Fibroblast of skin of right quadriceps (primary cell): ENCODE measurements around the gene MYO5B.

Source experiments
- DNase-seq: peaks from one replicate; pipeline ENCODE4 v3.0.0-alpha.2; 2013

The MYO5B gene

GRCh38 chr18:49874238-49874637 is 320.7 kb downstream of the MYO5B start:
- no peak for DNase-seq

DNA sequence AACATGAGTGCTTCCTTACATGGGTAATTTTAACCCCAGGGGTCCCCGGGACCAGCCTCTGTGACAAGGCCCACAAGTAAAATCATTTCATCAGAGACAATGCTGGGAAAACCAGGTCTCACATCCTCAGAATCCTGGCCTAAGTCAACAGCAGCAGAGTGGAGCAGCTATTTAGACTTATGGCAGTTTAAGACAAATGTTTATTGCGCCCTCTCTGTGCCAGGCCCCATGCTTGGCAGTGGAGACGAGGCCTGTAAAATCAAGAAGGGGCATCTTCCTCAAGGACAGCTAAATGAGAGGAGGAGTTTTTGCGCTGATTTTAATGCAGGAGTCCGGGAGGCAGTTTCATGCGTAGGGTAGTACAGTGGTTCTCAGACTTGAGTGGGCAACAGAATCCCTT is 325.6 kb downstream of the MYO5B start:
- DNase-seq, result no peak

GRCh38 chr18:49866680-49867079 is 328.3 kb downstream of the MYO5B start:
- no peak for DNase-seq

GRCh38 chr18:49865401-49865800 is 329.5 kb downstream of the MYO5B start:
- no peak for DNase-seq

DNA sequence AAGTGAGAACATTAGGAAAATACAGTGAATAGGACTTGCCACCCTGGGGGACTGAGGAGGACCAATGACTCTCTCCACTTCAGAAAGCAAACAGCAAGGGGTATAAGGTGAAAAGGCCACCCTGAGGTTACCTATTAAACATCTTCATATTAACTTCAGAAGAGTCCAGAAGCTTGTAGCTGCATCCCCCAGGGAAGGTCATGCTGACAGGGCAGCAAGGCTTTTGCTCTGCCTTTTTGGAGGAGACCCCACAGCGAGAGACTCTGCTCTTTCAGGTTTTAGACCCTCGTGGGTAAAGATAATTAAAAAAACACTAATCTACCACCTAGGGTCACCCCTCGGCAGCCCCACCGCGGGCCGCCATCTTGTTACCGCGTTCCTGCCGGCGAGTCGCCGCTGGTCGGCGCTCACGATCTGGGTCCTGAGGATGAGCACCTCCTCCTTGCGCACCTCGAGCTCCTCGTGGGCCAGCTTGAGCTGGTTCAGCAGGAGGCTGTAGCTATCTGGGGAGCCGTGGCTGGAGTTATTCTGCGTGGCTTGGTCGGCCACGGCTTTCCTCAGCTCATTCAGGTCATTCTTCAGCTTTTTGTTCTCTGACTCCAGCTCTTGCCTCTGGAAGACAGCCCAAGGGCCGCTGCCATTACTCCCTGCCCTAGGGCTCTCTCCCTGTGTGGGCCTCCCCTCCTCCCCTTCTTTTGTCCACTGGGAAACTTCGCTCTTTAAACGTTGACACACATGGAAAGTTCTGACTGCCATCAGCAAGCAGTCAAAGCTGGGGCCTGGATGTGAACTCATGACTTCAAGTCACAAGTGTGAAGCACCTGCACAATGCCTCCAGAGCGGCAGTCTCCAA is 331.0 kb downstream of the MYO5B start:
- DNase-seq, result no peak

DNA sequence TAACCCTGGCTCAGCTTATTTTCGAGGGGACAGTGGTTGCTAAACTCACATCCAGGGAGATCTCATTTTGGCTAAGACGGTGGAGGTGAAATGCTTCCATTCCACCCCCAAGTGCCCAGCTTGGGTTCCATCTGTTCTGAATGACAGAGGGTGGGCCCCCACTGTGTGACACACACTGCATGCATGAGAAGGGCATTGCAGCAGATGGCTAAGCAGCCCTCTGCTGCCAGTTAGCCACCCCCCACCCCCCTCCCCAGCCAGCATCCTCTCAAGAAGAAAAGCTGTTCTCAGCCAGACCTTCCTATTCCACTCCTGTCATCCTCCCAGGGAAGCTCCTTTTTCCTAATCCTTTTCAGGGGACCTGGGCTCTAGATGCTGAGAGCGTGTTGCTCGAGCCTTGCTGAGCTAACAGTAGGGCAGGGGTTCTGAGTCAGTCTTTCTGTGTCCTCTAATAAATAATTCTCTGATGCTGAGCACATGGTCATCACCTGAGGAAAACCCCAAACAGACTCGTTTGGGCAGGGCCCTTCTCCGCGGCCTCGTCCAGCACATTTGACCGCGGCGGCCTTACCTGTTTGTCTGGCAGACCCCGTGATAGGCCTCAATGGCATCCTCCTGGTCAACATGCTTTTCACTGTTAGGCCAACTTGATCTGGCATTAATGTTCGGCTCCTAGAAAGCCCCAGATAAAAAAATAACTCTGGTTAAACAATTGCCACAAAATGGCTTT is 332.1 kb downstream of the MYO5B start:
- no peak for DNase-seq

DNA sequence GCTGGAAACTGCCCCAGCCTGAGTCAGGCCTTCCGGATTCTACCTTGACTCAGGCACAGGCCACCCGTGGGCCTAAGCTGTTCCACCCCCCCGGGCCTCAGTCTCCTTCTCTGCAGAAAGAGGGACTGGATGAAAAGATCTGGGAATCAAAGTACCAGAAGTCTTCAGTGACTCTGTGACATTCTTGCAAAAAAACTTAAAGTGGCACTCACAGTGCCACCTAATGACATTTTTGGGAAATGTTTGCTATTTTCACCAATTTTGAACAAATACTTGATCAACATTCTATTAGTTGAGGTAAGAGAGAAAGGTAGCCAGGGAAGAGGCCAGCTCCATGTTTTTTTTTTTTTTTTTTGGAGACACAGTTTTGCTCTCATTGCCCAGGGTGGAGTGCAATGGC is 333.3 kb downstream of the MYO5B start:
- DNase-seq, result no peak

DNA sequence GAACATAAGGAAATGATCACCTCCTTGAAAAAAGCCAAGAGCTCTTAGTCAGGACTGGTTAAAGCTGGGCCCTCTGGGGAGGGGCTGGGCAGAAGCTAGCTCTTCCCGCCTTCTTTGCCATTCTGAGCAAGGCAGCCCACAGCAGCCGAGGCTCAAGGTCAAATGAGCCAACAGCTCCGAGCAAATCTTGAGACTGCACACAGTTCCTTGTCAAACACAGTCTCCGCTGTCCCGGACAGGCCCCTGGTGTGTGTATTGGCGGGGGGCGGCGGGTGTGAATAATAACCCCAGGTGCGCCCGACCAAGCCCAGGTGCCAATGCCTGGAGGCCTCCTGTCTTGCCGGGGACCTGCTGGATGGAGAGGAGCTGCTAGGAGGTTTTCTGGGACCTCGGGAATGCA is 335.2 kb downstream of the MYO5B start:
- no peak for DNase-seq

DNA sequence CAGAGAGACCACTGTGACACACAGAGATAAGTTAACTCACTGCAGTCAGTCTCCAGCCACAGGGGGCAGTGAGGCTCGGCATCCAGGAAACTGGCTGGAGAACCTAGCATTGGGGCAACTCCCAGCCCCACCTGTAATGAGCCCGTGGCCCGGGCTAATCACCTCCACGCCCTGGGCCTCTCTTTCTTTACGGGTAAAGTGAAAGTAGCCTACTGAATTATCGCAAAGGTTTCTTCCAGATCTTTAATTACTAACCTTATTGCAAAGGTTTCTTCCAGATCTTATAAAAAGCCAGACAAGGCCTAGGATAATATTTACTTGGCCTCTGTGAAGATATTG is 336.0 kb downstream of the MYO5B start:
- DNase-seq, result no peak

DNA sequence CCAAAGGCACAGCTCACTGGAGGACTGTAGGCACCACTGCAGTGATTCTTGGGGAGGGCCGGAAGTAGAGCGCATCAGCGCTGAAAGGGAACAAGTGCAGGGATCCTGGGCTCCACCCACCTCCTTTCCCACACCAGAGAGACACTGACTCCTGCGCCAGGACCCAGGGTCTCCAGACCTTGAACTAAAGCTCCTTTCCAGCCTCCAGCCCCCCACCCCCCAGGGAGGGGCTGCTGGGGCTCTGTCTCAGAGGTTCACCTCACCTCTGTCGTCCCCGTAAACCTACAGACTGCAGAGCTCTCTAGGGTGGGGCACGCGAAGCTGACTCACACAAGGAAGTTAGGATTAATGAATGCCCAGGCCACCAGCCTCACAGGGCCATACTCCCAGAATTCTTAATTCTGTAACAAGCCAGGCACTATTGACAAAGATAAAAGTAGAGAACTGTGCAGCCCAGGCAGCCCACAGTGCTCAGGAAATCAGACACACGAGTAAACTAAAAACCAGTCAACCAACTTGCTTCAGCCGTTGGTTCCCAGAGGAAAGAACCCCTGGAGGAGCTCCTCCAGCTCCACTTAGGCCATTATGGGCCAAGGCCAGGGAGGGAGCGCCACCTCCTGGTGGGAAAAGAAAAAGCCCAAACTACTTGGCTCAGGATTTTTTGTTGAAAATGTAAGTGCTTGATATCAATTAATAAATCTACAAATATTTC is 336.5 kb downstream of the MYO5B start:
- DNase-seq, result peak; percentile 59

DNA sequence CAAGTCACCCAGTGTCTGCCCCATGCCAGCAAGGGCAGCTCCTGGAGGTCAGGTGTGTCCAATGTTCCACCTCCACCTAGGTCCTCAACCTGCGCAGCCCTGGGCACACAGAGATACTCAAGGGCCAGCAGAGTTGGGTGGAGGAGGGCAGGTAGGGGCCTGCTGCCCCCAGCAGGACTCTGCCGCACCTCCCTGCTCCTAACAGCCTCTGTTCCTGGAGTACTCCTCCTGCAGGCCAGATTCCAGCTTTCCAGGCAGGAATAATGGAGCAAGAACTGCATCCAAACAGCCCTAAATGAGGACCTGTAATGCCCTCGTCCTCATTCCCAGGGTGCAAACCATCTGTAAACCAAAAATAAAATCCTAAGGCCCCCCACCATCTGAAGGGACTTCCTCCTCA is 337.2 kb downstream of the MYO5B start:
- DNase-seq, result no peak

DNA sequence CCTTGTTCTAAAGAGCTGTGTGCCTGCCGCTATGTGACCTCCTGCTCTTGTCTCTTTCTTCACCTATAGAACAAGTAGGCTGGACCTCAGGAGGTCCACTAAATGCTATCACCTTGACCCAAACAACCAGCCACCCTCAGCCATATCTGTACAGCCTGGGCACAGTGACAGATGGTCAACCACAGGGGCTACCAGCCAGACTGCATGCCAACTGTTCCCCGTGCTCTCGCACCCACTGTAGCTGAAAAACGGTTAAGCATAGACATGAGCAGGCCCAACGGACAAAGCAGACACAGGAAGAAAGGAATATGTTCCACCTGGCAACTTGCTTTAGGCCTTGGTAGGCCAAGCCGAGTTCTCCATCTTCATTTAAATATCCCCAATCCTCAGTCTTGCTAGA is 338.5 kb downstream of the MYO5B start:
- DNase-seq, result no peak

DNA sequence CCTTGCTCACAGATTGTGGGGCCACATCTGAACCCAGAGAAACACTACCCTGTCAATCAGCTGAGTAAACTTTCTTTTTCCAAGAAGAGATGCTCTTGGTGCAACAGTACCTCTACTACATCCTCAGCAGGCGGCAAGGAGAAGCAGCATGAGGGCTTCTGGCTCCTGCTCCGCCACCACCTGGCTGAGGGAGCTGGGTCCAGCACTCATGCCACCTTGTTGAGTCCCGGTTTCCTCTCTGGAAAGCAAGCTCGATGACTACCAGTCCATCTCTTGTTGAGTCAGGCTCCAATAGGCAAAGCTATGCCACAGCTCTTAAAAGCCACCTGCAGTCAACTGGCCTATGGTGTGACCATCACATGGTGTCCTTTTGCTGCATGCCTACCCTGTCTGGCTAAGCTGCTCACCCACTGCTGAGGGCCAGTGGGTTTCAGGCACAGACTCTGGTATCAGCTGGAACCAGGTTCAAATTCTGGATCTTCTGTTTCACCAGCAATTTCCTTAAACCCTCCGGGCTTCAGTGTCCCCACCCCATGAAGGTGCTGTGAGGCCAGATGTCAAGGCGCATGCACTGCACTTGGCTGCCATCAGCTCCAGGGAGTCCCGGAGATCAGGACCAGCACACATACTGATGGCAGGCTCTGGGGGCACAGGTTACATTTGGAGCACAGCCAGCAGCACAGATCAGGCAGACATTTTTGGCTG is 339.1 kb downstream of the MYO5B start:
- no peak for DNase-seq

DNA sequence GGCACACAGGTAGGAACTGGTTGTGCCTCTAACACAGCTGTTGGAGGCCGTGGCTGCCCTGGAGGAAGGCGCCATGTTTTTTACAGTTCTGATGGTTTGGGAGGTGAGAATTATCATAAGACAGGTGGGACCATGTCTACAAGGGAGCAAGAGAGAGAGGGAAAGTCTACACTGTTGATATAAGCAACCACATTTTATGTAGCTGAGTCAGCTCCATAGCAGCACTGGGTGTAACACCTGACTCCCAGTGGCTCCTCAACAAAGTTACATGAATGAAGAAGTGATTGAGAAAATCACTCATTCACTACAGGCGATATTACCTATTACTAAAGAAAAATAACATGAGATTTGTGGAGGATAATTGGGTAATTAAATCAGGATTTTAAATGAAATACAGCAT is 340.3 kb downstream of the MYO5B start:
- no peak for DNase-seq

GRCh38 chr18:49853436-49853835 is 341.5 kb downstream of the MYO5B start:
- DNase-seq, result no peak

GRCh38 chr18:49853011-49853410 is 341.9 kb downstream of the MYO5B start:
- DNase-seq, result no peak

- DNase-seq, result no peak
These were observed 343.3 kb downstream of the MYO5B start for GRCh38 chr18:49851624-49852023.

GRCh38 chr18:49850636-49851035 is 344.3 kb downstream of the MYO5B start:
- no peak for DNase-seq

- DNase-seq, result peak; percentile 69
These were observed 345.4 kb downstream of the MYO5B start for GRCh38 chr18:49849331-49850217.

DNA sequence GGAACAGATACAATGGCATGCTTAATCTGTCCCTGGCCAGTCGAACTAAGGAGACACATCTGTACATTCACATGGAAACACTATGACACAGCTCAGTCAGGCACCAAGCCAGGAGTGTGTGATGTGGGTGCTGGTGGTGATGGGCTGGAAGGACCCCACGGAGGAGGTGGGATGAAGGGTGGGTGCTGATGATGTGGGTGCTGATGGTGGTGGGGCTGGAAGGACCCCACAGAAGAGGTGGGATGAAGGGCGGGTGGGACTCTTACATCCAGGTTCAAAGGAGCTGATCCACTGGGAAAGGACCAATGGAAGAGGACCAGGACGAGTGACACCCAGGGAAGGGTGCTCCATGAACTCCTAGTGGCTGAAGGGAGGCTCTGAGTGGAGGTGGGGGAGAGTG is 346.8 kb downstream of the MYO5B start:
- no peak for DNase-seq

DNA sequence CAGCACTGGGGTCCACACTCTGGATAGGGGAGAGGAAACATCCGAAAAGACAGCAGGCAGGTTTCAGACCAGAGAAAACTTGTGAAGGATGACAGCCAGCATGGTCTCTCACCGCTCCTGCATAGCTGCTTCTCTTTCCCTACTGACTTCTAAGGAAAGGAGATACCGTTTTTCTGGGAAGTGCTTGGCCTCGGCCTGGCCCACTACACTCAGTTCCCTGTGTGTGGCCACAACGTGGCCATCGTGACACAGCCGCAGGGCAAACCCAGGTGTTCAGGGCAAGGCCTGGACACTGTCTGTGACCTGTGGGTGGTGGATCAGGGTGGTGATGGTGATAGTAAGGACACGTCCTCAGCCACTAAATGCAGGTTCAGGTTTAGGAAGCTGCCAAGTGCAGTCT is 347.4 kb downstream of the MYO5B start:
- no peak for DNase-seq
